HCEC 1CT (cell line): ENCODE measurements around the gene CALCA.

Source experiments
- DNase-seq: peaks from one replicate; pipeline ENCODE4 v3.0.0-alpha.2; 2017

CALCA gene

GRCh38 chr11:14942745-14943144 is 29.4 kb downstream of the CALCA start:
- DNase-seq: no peak

GRCh38 chr11:14938936-14939335 is 33.2 kb downstream of the CALCA start:
- no peak for DNase-seq

GRCh38 chr11:14934641-14935351 is 37.4 kb downstream of the CALCA start:
- DNase-seq: no peak

- no peak for DNase-seq
Observed at GRCh38 chr11:14932447-14932846, 39.7 kb downstream of the CALCA start.

- DNase-seq: no peak
Observed at GRCh38 chr11:14930369-14930768, 41.8 kb downstream of the CALCA start.

GRCh38 chr11:14927146-14927545 is 45.0 kb downstream of the CALCA start:
- DNase-seq: peak; percentile 52

GRCh38 chr11:14924318-14924717 is 47.8 kb downstream of the CALCA start:
- no peak for DNase-seq
